NCI-H82 (cell line): ENCODE results near the gene SLX9.
A peak's percentile ranks its signal among the peaks of the same experiment; 100 is the strongest.

Experiments
- DNase-seq: peaks from one replicate; lab custom pipeline; 2025; lab: John Stamatoyannopoulos, UW

The SLX9 gene

GRCh38 chr21:44939532-44940115, at the start of gene SLX9:
Gene SLX9 (plus strand): TSS chr21:44940029. CDS start chr21:44940058, 29 bp downstream.
- peak; percentile 88 for DNase-seq

GRCh38 chr21:44890338-44890931, 49.4 kb upstream of the SLX9 start:
- peak; percentile 49 for DNase-seq

DNA sequence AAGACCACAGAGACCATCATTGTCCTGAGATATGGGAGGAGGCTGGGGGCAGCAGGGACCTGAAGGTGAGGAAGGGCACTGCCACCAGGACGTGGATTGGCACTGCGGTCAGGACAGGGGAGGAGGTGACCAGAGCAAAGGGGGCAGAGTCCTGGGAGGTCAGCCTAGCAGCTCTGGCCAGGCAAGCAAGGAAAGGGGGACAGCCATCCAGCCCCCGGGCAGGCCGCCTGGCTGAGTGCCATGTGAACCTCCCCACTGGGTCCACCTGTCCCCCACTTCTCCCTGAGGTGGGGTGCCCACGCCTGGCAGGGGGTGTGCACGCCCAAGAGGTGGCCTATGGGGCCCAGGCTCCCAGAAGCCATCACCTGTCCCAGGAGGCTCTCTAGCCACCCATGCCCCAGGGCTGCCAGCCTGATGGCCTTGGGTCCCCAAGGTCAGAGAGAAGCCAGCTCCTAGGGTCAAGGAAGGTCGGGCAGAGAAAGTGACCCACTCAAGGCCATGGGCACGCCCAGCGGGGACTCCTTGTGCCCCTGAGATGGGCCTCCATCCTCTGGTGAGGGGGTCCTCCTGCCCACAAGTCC, 48.8 kb upstream of the SLX9 start:
- no peak for DNase-seq

GRCh38 chr21:44891631-44892031, 48.2 kb upstream of the SLX9 start:
- DNase-seq: no peak

DNA sequence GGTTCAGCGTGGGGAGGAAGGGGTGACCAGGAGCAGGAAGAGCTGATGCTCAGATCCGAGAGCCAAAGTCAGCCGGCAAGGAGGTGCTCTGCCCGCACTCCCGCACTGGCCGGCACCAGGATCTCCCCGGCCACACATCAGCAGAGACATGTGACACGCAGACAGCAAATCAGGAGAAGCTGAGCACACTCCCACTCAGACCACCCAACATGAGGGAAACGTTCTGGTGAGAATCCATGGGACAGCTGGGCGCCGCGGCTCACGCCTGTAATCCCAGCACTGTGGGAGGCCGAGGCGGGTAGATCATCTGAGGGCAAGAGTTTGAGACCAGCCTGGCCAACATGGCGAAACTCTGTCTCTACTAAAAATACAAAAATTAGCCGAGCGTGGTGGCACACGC, 47.7 kb upstream of the SLX9 start:
- DNase-seq: peak; percentile 47

DNA sequence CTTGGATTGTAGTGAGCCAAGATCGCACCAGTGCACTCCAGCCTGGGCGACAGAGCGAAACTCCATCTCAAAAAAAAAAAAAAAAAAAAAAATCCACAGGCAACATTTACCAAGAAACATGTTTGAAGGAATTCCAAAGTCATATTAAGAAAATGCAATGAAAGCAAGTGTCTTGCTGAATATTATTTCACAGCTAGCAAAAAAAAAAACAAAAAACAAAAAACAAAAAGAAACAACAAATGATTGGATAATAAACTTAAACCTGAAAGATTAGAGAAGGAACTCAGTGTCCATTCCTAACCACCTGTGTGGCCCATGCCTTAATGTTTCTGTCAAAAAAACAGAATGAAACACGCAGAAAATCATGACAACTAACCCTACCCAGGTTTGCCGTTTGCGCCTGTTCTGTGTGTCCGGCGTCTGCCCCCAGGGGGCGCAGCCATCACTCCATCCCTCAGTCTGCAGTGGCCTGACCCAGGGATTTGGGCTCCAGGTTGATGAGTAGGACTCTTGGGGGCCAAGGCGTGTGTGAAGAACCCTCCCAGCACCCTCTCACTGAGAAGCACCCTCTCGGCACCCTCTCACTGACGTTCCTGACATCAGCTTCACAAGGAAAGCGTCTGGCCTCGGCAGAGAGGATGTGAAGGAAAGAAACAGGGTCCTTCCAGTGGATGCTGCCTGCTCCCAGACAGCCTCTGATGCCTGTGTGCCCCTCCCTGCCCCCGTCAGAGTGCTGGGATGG, 47.1 kb upstream of the SLX9 start:
- peak; percentile 68 for DNase-seq

GRCh38 chr21:44893278-44893556, 46.6 kb upstream of the SLX9 start:
- no peak for DNase-seq

DNA sequence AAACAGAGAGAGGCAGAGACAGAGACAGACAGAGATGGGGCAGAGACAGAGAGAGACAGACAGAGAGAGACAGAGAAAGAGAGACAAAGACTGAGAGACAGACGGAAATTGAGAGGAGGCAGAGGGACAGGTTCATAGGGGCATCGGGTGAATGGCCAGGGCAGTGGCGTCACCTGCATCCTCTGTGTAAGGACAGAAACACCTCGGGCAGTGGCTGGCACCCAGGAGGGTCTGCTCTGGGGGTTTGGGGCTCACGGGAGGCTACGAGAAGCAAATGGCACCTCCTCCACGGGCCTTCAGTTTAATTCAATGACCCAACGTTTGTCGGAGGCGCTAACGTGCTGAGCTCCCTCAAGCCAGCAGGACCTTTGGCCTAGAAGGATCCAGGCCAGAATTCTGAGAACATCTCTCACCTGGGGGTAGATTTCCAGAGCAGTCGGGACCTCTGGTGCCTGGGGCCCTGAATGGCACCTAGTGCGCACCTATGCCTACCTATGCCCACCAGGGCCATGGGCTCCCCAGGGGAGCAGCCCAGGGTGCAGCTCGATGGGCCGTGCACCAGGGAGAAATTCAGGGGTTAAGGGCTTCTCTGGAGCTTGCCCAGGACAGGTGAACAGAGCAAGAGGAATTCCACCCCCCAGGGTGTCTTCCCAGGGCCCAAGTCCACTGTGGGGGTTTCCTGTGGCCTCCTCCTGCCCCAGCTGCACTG, 45.7 kb upstream of the SLX9 start:
- no peak for DNase-seq

DNA sequence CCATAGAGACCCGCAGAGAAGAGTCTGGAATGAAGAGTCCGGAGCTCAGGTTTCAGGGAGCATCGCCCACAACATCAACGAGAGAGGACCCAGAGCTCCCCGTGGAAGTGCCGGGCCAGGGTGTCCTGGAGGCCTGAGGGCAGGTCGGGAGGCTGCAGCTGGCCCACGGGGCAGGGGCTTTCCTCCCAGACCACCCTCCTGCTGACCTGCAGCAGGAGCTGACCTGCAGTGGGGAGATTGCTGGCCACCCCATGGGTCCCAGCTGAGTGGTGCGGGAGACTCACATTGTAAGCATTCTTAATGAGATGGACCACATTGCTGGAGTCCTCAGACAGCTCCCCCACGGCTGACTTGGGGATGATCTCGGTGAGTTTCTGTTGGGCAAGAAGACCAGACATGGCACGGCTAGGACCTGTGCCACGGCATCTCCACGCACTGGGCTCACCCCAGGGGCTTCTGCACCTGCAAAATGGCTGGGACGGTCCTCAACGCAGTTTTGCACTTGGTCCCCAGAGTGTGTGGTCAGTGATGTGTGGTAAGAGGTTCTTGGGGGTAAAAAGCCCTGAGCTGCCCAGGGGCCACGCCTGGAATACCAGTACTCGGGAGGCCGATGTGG, 45.0 kb upstream of the SLX9 start:
- DNase-seq: no peak

- no peak for DNase-seq
These were observed 44.0 kb upstream of the SLX9 start for GRCh38 chr21:44895859-44896258.

- no peak for DNase-seq
These were observed 43.1 kb upstream of the SLX9 start for GRCh38 chr21:44896561-44897286.

DNA sequence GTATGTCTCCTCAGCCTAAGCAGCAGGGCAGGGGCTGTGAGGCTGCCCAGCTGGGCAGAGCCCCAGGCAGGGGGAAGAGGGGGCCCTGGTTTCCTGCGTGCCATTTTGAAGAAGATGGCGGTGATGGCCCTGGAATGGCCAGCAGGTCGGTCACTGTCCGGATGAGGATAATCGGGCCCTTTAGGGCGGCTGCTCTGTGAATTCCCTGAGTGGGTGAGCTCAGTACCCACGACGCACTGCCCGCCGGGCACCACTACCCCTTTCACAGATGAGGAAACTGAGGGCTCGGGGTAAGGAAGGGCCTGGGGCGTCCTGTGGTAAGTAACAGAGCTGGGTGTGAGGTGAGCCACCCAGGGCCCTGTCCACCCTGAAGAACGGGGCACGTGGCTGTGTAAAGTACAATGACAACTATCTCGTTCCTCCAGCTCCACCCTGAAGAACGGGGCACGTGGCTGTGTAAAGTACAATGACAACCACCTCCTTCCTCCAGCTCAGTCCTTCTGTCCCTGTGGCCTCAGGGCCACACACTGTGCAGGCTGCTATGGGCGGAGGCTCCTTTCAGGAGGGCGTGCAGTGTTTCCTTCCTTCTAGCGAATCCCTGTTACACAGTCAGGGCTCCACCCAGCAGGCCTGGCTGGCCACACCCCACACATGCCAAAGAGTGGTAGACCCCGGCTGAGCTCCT, 42.4 kb upstream of the SLX9 start:
- DNase-seq: peak; percentile 72

DNA sequence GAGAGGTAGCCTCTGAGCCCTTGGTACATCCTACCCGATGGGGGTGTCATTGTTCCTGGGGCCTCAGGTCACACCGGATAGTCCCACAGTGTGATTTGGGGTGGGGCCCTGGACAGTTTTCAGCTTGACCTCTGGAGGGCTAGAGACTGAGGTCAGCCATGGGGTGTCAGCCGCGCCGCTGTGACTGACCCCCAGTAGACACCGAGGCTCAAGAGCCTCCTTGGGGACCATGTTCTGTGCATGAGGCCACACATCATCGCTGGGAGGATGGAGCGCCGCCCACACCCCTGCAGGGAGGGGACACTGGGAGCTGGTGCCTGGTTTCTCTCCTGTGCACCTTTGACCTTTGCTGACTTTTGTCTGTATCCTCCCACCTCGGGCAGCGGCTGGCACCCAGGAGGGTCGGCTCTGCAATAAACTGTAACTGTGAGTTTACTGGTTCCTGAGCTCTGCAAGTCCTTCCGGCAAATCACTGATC, 41.8 kb upstream of the SLX9 start:
- no peak for DNase-seq

DNA sequence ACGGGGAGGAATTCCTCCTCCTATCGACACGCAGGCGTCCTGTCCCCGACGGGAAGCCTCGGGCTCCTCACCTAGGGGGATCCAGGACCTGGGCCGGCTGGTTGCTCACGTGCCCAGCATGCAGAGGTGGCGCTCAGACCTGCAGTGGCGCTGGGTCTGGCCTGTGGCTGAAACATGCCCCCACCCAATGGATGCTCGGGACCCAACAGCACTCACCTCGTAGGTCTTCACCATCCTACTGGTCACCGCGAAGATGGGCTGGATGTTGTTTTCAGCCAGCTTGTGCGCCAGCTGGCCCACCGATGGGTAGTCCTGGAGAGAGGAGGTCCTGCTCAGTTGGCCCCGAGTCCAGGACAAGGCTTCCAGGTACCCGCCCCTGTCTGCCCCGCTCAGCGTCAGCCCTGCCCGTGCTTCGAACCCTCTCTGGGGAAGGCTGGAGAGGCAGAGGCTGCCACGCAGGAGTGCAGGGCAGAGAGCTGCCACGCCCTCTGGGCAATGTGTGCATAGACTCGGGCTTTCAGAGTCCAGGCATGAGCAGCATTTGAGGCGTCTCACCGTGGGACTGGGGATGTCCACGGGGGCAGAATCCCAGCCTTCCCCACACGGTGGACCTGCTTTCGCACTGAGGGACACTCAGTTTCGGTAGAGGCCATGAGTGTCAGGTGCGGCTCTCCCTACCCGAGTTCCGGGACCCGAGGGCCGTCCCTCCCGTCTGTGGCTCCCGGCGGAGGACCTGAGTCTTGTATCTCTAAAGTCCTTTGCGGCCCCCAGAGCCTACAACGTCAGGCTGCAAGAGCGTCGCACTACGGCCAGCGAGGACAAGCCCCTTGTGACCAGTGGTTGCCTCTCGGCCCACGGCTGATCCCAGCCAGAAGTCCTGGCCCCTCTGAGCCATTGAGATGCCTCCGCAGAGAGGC, 40.7 kb upstream of the SLX9 start:
- no peak for DNase-seq

- DNase-seq: no peak
These were observed 39.9 kb upstream of the SLX9 start for GRCh38 chr21:44899768-44900558.

DNA sequence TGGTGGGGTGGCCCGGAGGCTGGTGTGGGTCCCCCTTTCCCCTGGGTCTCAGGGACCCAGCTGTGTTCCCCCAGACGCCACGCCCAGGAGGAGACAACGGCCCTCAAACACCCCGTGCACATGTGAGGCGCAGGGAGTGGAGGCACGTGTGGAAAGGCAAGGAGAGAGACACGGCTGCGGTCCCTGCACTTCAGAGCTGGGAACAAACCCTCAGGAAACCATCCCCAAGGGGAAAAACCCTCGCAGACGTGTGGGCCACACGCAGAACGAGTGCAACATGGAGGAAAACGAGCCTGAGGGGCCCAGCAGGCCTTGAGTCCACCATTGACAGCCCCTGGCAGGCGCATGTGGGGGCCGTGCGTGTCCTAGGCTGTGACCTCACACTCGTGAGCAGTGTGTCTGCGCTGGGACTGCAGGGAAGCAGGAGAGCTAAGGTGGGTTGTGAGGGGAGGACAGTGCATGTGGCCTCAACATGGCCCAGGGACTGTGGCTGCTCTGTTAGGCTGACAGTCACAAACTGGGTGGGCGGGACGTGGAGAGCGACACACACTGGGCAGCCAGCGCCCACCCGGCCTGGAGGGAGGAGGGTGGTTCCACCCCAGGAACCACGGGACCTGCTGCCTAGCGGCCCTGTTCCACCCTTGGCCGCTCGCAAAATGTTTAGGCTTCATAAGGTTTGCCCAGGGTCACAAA, 39.1 kb upstream of the SLX9 start:
- DNase-seq: no peak

- no peak for DNase-seq
These were observed 38.3 kb upstream of the SLX9 start for GRCh38 chr21:44901391-44902074.
